Omental fat pad (tissue), 4 donors: ENCODE results near the gene TRAPPC5. TPM values are rescaled to one million over a fixed set of nuclear protein-coding genes. Genes with fewer than 3 reads are reported as not detected.

Source experiments
- ATAC-seq: fragments of 150-250 bp; one replicate; pipeline ENCODE4 v1.9.1; 2016; ENCODE audit warnings: mild to moderate bottlenecking, moderate library complexity; ENCODE audit not compliant: low FRiP score
- DNase-seq: peaks from one replicate; pipeline ENCODE4 v3.0.0-alpha.2; 2019; ENCODE audit warnings: low spot score
- total RNA-seq, 4 donors: library from RNA; depleted of rRNA; stranded (reverse); fragments of >200 nt; gene quantifications; one replicate each; pipeline ENCODE4 v1.1.0, GENCODE V29; 2016
- TF ChIP-seq, protein P1 (sequence below), 3 donors: fragments of 450-650 bp; IDR thresholded peaks; one replicate each; pipeline ENCODE4 v1.5.1; 2016 to 2017; ENCODE audit warnings: antibody characterized with exemption in 3 of 3, mild to moderate bottlenecking in 3 of 3, moderate library complexity in 2 of 3

TRAPPC5 gene
- total RNA-seq, 4 donors from 2014 or later, result 54.1 to 83.6 (median 76.7) TPM

DNA sequence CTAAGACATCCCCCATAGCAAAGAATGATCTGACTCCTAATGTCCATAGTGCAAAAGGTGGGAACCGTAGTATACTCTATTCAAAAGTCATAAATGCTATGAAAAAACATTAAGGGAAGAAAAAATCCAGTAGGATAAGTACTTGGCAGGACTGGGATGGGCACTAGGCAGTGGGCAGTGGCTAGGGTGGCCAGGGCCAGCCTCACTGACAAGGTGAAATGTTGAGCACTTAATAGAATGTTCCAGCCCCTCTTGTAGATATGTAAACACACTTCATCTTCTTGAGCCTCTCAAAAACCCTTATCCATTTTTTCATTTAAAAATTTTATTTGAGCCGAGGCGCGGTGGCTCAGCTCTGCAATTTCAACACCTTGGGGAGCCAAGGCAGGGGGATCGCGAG, 52.7 kb downstream of the TRAPPC5 start:
- DNase-seq, result no peak
- no peak for ATAC-seq
- TF ChIP-seq, protein P1, sequence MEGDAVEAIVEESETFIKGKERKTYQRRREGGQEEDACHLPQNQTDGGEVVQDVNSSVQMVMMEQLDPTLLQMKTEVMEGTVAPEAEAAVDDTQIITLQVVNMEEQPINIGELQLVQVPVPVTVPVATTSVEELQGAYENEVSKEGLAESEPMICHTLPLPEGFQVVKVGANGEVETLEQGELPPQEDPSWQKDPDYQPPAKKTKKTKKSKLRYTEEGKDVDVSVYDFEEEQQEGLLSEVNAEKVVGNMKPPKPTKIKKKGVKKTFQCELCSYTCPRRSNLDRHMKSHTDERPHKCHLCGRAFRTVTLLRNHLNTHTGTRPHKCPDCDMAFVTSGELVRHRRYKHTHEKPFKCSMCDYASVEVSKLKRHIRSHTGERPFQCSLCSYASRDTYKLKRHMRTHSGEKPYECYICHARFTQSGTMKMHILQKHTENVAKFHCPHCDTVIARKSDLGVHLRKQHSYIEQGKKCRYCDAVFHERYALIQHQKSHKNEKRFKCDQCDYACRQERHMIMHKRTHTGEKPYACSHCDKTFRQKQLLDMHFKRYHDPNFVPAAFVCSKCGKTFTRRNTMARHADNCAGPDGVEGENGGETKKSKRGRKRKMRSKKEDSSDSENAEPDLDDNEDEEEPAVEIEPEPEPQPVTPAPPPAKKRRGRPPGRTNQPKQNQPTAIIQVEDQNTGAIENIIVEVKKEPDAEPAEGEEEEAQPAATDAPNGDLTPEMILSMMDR (IDR thresholded peaks at IDR 0.05), result no peak

DNA sequence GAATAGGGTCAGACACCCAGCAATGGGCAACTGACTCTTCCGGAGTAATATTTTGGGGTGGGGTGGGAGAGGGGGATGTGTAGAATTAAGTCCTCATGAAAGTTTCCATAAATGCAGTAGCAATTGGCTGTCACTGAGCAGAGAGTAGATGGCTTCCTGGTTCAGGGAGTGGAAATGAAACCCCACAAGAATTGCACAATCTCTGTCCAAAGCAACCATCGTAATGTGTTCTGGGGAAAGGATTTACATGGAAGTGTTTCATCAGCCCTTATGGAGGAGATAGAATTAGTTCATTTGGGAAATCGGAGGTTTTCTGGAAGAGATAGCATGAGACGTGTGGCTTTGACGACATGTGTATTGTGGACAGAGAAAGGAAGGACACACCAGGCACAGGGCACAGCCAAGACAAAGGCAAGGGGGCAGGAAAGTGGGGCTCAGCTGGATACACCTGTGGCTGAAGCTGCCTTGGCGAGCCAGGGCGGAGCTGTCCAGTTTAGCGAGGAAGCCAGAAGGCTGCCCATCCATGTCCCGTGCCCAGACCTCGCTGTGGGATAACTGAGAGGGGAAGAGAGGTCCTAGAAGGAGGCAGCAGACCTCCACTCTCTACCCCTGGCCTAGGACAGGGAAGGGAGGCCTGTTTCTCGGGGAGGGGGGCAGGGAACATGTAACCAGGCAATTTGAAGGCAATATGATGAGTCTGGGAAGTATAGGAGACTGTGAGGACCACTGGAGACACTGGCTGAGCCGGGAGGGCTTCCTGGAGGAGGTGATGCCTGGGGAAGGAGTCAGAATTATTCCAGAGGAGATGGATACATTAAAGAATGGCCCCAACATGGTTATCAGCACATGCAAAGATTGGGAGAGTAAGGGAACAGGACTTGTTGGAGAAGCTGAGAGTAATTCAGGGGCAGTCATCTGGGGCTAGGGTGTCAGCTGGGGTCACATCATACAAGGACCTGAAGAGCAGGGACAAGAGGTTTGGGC, 53.9 kb downstream of the TRAPPC5 start:
- TF ChIP-seq, protein P1 (IDR thresholded peaks at IDR 0.05), result no peak
- DNase-seq (no peak), ATAC-seq (no peak)

DNA sequence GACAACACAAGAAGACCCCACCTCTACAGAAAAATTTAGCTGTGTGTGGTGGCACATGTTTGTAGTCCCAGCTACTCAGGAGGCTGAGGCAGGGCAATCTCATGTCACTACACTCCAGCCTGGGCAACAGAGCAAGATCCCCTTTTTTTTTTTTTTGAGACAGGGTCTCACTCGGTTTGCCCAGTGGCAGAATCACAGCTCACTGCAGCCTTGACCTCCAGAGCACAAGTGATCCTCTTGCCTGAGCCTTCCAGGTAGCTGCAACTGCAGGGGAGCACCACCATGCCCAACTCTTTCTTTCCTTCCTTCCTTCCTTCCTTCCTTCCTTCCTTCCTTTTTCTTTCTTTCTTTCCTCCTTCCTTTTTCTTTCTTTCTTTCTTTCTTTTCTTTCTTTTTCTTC, 55.5 kb downstream of the TRAPPC5 start:
- DNase-seq (no peak), ATAC-seq (no peak)
- TF ChIP-seq, protein P1 (IDR thresholded peaks at IDR 0.05), result no peak

DNA sequence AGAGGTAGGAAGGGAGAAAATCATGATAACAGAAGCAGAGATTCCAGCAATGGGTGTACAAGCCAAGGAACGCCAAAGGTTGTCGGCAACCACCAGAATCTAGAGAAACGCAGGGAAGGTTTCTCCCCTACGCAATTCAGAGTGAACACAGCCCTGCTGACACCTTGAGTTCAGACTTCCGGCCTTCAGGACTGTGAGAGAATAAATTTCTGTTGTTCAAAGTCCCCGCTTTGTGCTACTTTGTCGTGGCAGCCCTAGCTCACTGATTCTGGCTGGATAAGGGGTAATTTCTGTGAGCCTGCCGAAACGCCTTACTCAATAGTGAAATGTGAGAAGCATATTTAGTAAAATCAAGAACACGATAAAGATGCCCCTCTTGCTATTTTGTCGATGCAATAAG, 56.6 kb downstream of the TRAPPC5 start:
- ATAC-seq (no peak), DNase-seq (no peak)
- TF ChIP-seq, protein P1 (IDR thresholded peaks at IDR 0.05), result no peak

Other genes starting within 250 kb of the TRAPPC5 start
- 1 to 10 TPM; 4.4 to 9.9 (median 4.7) TPM for gene PEX11G, start 191.8 kb upstream of the TRAPPC5 start, total RNA-seq
- 10 to 100 TPM; 31.9 to 49.8 (median 36.6) TPM for gene ZNF358, start 164.7 kb upstream of the TRAPPC5 start, total RNA-seq
- gene MCOLN1, start 158.2 kb upstream of the TRAPPC5 start, total RNA-seq, result 10 to 100 TPM; 24.5 to 41.1 (median 31.9) TPM
- 10 to 100 TPM; 50.3 to 92.4 (median 64.6) TPM for gene PNPLA6, start 145.1 kb upstream of the TRAPPC5 start, total RNA-seq
- 1 to 10 TPM in 1 of 4 donors, under 1 TPM in 2, not detected in 1; 0.36 to 1.0 (median 0.69) TPM for gene CAMSAP3, start 85.0 kb upstream of the TRAPPC5 start, total RNA-seq
- 10 to 100 TPM; 22.5 to 37.0 (median 27.8) TPM for gene XAB2, start 51.3 kb upstream of the TRAPPC5 start, total RNA-seq
- 10 to 100 TPM; 11.2 to 22.8 (median 17.0) TPM for gene PET100, start 51.0 kb upstream of the TRAPPC5 start, total RNA-seq
- not detected for gene PCP2, start 47.1 kb upstream of the TRAPPC5 start, total RNA-seq
- gene STXBP2, start 43.7 kb upstream of the TRAPPC5 start, total RNA-seq, result 10 to 100 TPM; 29.7 to 46.1 (median 37.7) TPM
- 1 to 10 TPM in 1 of 4 donors, not detected in 3; 1.6 TPM for gene RETN, start 11.8 kb upstream of the TRAPPC5 start, total RNA-seq
- 1 to 10 TPM; 2.2 to 6.5 (median 3.4) TPM for gene MCEMP1, start 3.7 kb upstream of the TRAPPC5 start, total RNA-seq
- gene FCER2, start 21.3 kb downstream of the TRAPPC5 start, total RNA-seq, result 1 to 10 TPM in 2 of 4 donors, under 1 TPM in 2; 0.65 to 1.8 (median 1.0) TPM
- 1 to 10 TPM; 2.3 to 9.3 (median 6.0) TPM for gene CLEC4G, start 51.3 kb downstream of the TRAPPC5 start, total RNA-seq
- gene CD209, start 66.7 kb downstream of the TRAPPC5 start, total RNA-seq, result 10 to 100 TPM; 12.7 to 21.8 (median 17.2) TPM
- gene CLEC4M, start 82.4 kb downstream of the TRAPPC5 start, total RNA-seq, result under 1 TPM in 2 of 4 donors, not detected in 2; 0.56 to 0.93 TPM
- 10 to 100 TPM in 1 of 4 donors, 1 to 10 TPM in 3; 6.9 to 10.8 (median 7.9) TPM for gene EVI5L, start 149.4 kb downstream of the TRAPPC5 start, total RNA-seq
- not detected for gene PRR36, start 193.6 kb downstream of the TRAPPC5 start, total RNA-seq
- 1 to 10 TPM in 3 of 4 donors, under 1 TPM in 1; 0.79 to 6.5 (median 3.0) TPM for gene LRRC8E, start 207.7 kb downstream of the TRAPPC5 start, total RNA-seq
- gene MAP2K7, start 223.0 kb downstream of the TRAPPC5 start, total RNA-seq, result 10 to 100 TPM; 12.9 to 13.7 (median 13.6) TPM
- not detected for gene TGFBR3L, start 234.0 kb downstream of the TRAPPC5 start, total RNA-seq
- 10 to 100 TPM in 3 of 4 donors, 1 to 10 TPM in 1; 4.7 to 13.1 (median 12.3) TPM for gene SNAPC2, start 239.5 kb downstream of the TRAPPC5 start, total RNA-seq
- 1 to 10 TPM in 3 of 4 donors, not detected in 1; 1.6 to 3.7 (median 2.0) TPM for gene CTXN1, start 245.3 kb downstream of the TRAPPC5 start, total RNA-seq